ENCODE data around the gene STX8.

Gene STX8

GRCh38 chr17:9224485-9224884 lies 351.1 kb downstream of the STX8 start:
- no peak for TF ChIP-seq REST (IDR thresholded peaks at IDR 0.05; ENCODE audit: insufficient read depth in 1 of 2, low read depth in 2 of 2, low read length in 2 of 2)
- no peak for TF ChIP-seq SIN3A (IDR thresholded peaks at IDR 0.05; ENCODE audit: borderline replicate concordance, insufficient read depth, low read length)
- TF ChIP-seq TAF1 (IDR thresholded peaks at IDR 0.05; ENCODE audit: borderline replicate concordance, insufficient read depth, low read length): no peak
- no peak for TF ChIP-seq POLR2AphosphoS5 (IDR thresholded peaks at IDR 0.05; ENCODE audit: low read depth, low read length)
- TF ChIP-seq FOXP2 (optimal IDR thresholded peaks at IDR 0.05; ENCODE audit: borderline replicate concordance, extremely low read depth, extremely low read length, insufficient read depth): no peak

DNA sequence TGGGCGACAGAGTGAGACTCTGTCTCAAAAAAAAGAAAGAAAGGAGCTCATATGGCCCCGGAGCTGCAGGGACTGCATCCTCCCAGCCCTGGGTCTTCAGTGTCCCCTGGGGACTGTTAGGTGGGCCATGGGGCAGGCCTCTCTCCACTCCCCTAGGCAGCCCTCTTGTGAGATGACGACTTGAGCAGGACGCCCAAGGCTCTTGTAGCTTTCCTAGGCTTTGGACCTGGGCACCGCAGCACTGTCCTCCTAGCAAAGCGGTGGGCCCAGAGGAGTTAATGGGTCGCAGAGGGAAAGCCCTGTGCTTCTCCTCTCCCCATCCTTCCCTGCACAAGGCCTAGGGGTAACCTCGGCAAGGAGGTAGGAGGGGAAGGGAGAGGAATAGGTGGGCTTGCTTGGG lies 352.1 kb downstream of the STX8 start:
- no peak for TF ChIP-seq REST (IDR thresholded peaks at IDR 0.05; ENCODE audit: insufficient read depth in 1 of 2, low read depth in 2 of 2, low read length in 2 of 2)
- no peak for TF ChIP-seq POLR2AphosphoS5 (IDR thresholded peaks at IDR 0.05; ENCODE audit: low read depth, low read length)
- TF ChIP-seq FOXP2 (optimal IDR thresholded peaks at IDR 0.05; ENCODE audit: borderline replicate concordance, extremely low read depth, extremely low read length, insufficient read depth): no peak
- no peak for TF ChIP-seq TAF1 (IDR thresholded peaks at IDR 0.05; ENCODE audit: borderline replicate concordance, insufficient read depth, low read length)
- no peak for TF ChIP-seq SIN3A (IDR thresholded peaks at IDR 0.05; ENCODE audit: borderline replicate concordance, insufficient read depth, low read length)

DNA sequence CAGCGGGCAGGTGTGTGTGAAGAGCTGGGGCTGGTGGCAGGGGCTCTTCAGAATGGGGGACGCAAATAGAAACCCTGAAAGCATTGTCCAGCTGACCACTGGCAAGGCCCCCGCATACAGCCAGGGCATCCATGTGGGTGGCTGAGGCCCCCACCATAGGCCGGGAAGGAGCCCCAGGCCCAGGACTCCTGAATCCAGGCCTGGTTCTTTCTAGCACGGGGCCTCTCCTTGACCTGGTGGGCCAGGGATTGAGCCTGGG lies 353.8 kb downstream of the STX8 start:
- TF ChIP-seq FOXP2 (optimal IDR thresholded peaks at IDR 0.05; ENCODE audit: borderline replicate concordance, extremely low read depth, extremely low read length, insufficient read depth) (no peak), REST (IDR thresholded peaks at IDR 0.05; ENCODE audit: insufficient read depth in 1 of 2, low read depth in 2 of 2, low read length in 2 of 2) (no peak), TAF1 (IDR thresholded peaks at IDR 0.05; ENCODE audit: borderline replicate concordance, insufficient read depth, low read length) (no peak), POLR2AphosphoS5 (IDR thresholded peaks at IDR 0.05; ENCODE audit: low read depth, low read length) (no peak), SIN3A (IDR thresholded peaks at IDR 0.05; ENCODE audit: borderline replicate concordance, insufficient read depth, low read length) (no peak)

DNA sequence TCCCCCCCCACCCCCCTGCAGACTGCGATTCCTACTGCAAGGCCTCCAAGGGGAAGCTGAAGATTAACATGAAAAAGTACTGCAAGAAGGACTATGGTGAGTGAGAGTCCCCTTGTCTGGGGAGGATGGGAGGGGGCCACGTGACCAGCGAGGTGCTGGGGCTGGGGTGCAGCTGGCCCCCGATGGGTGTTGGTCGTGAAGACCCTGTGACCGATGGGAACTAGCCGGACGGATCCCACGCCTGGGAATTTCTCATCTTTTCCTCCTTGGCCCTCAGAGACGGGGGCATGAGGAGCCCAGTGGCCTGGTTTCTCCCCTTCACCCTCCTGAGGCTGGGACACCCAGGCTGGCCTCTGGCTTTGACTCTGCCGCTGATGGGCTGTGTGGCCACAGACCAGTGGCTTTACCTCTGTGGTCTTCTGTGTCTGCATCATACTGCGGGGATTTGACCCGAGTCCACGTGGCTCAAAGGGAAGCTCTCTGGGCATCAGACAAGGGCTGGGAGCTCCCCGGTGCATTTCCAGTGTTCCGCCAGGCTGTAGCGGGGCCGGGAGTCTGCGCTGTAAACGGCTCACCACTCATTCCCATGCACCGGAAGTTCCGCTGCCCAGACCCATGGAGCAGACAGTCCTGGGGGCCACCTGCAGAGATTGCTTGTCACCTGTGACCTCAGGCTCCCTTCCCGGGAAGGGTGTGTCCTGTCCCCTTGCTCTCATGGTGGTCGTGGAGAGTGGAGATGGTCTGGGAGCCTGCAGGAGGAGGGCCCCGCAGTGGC lies 354.3 kb downstream of the STX8 start:
- TF ChIP-seq TAF1 (IDR thresholded peaks at IDR 0.05; ENCODE audit: borderline replicate concordance, insufficient read depth, low read length) (no peak), FOXP2 (optimal IDR thresholded peaks at IDR 0.05; ENCODE audit: borderline replicate concordance, extremely low read depth, extremely low read length, insufficient read depth) (no peak), POLR2AphosphoS5 (IDR thresholded peaks at IDR 0.05; ENCODE audit: low read depth, low read length) (no peak), REST (IDR thresholded peaks at IDR 0.05; ENCODE audit: insufficient read depth in 1 of 2, low read depth in 2 of 2, low read length in 2 of 2) (no peak), SIN3A (IDR thresholded peaks at IDR 0.05; ENCODE audit: borderline replicate concordance, insufficient read depth, low read length) (no peak)
